Inflammatory macrophage treated with lipopolysaccharide for 1 hour (primary cell): ENCODE data around the gene MEIS2.

Source experiments
- DNase-seq, 2 donors: peaks; one replicate each; pipeline ENCODE4 v3.0.0-alpha.2; 2020 to 2022

The MEIS2 gene

GRCh38 chr15:36925049-36925448, 175.3 kb downstream of the MEIS2 start:
- DNase-seq = no peak

- DNase-seq = no peak
Observed at GRCh38 chr15:36924034-36924433, 176.3 kb downstream of the MEIS2 start.

DNA sequence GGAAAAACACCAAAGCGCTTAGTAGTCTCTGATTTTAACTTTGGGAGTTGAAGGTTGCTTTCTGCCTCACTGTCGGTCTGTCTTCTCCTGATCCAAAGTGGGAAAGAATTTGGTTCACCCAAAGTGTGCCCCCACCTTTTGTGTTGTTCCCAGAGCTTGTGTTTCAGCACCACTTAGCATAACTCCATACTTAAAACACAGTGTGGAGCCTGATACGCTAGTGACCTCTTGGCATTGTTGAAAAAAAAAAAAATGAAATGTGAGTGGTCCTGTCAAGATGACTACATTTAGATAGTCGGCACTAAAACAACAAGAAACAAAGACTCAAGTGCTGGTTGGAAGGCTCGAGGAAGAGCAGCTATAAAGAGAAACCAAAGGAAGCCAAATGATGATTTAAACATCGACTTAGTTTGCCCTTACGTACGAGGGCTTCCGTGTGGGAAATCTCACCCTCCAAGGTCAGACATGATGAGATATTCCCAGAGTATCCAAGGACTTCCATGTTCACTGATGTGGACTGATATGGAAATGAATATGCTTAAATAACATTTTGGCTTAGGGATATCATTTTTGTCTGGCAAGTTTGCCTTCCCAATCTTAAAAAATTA, 178.8 kb downstream of the MEIS2 start:
- no peak for DNase-seq

GRCh38 chr15:36917411-36918267, 182.7 kb downstream of the MEIS2 start:
- DNase-seq = no peak

DNA sequence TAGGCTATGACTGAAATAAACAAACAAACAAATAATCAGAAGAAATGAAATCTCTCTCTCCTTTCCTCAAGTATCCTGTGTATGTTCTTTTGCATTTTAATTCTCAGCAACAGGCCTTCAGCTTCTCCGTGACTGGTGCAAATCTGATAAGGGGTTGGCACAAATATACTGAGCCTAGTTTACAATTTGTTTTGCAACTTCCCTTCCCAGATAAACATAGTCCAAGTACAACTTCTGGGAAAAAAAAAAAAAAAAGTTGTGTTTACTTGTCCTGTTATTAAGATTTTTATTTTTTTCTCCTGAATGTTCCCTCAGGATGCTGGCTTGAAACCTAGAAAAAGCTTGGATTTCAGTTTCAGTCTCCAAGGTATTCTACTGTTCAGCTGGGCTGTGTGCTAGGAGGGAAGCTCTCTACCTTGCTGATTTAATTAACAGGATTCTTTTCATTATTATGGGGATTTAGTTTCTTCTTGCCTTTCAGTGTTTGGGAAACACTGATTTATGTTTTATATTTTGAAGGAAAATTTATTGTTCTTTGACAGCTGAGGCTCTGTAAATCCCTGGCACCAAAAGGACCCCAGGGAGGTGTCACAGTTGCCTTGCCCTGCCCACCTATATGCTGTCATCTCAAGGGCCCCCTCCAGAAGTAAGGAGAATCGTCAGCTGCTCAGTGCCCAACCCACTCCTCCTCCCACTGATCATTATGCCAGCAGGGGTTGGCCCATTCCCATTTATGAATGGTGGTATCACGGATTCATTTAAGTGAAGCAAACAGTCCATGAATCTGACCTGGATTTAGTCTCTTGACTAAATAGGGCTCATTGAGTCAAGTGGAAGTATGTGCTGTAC, 185.2 kb downstream of the MEIS2 start:
- no peak for DNase-seq

- no peak for DNase-seq
Observed at GRCh38 chr15:36914466-36914865, 185.9 kb downstream of the MEIS2 start.

GRCh38 chr15:36912311-36912712, 188.0 kb downstream of the MEIS2 start:
- no peak for DNase-seq

DNA sequence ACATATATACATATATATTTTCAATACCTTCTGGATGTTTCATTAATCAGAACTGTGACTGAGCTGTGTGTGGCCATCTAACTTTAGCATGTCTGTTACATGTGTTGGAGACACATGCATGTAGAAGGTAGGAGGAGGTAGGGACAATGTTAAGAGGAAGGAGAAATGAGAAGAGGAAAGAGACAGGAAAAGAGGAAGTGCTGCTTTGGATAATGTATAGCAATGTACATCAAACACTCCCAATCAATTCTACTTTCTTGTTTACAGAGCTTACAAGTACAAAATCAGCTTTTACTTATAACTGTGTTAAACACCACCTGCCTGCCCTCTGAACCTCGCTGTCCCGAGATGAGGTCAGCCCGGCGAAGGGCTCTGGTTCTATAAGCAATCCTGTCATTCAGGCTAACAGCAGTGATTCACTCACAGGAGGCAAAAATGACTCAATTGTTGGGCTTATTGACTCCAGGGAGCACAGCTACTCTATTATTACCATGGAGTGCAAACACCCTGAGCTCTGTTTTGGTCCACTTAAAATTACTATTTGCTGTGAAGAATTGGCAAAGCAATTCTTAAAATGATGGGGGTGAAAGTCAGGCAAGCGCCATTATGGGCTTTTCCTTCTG, 188.9 kb downstream of the MEIS2 start:
- no peak for DNase-seq

GRCh38 chr15:36908991-36909390, 191.4 kb downstream of the MEIS2 start:
- no peak for DNase-seq

DNA sequence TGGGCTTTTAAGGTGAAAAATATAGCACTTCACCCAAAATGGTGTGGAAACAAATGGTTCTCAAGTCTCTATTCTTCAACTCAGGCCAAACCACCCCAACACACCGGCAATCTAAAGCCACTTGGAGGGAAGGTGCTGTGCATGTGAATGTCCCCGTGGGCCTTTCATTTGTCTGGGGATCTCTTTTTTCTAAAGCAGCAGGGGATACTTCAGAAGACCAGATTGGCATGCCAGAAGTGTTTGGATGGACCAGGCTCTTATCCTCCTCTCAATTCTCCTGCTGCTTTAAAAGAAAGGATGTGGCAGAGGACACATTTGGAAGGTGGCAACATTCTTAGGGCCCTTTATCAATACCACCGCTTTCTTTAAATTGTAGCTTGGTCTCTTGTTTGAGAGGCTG, 193.1 kb downstream of the MEIS2 start:
- DNase-seq = no peak

DNA sequence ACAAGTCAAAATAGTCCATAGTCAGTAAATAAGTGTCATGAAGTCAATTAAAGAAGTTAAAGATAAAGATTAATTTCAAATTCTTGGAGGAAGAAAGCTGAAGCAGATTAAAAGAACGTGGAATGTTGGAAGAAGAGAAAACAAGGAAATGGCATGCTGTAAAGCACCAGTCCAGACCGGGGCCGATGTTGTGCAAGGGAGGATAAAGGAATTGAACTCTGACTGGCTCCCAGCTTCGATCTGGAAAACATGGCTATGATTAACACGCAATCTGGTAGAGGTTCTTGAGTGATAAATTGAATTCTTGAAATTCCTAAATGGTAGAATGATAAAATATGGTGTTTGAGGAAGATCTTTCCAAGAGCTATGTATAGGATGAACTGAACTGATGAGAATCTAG, 194.4 kb downstream of the MEIS2 start:
- no peak for DNase-seq

- no peak for DNase-seq
Observed at GRCh38 chr15:36904715-36905114, 195.6 kb downstream of the MEIS2 start.

- DNase-seq = no peak
Observed at GRCh38 chr15:36903922-36904556, 196.3 kb downstream of the MEIS2 start.

DNA sequence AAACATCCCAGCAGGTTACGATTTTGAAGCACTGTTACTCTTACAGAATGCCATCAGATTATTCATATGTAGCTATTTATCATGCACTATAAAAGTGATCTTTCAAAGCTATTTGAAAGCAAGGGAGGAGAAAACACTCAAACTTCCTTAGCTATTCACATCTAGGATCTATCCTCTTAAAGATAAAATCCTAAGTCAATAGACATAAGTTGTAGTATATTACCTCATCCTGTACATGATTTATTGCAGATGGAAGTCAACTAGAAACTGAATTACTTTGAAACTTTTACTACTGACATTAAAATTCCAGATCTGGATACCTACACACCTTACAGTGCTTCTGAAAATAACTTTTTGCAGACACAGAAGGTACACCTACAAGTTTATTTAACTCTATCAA, 197.2 kb downstream of the MEIS2 start:
- DNase-seq = no peak

DNA sequence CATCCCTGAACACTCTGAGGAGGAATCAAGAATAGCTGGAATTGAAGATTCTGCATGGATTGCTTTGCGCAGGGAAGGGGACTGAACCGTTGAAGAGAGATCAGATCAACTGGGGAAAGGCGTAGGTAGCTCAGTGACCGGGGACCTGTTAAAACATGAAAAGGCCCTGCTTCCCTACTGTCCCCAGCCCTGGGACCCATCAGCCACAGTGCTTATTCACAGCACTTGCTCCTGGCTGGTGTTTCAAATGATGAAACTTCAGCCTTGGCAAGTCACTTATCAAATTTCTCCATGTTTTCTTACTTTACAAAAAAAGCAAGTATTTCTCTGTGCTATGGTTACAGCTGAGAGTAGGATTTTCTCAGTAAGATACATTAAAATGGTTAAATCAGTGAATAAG, 199.3 kb downstream of the MEIS2 start:
- no peak for DNase-seq

- no peak for DNase-seq
Observed at GRCh38 chr15:36899696-36900095, 200.7 kb downstream of the MEIS2 start.

- DNase-seq = no peak
Observed at GRCh38 chr15:36898536-36899126, 201.7 kb downstream of the MEIS2 start.

GRCh38 chr15:36897834-36898233, 202.5 kb downstream of the MEIS2 start:
- DNase-seq = no peak

DNA sequence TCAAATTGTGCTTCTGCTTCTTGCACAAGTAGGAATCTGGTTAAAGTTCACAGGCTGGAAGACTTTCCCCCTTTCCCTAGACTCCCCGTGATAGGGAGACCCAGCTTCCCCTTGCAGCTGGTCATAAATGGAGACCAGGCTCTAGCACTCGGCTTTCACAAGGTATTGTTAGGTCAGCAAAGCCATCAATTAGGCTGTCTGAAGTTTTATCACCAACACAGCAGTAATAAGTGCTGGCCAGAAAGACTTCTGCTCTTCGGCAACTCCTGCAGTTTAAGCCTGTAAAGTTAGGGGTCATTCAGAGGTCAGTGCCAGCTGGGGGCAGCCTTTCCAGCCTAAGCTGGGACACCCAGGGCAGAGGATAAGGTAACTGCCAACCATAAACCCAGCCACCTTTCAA, 203.4 kb downstream of the MEIS2 start:
- no peak for DNase-seq

DNA sequence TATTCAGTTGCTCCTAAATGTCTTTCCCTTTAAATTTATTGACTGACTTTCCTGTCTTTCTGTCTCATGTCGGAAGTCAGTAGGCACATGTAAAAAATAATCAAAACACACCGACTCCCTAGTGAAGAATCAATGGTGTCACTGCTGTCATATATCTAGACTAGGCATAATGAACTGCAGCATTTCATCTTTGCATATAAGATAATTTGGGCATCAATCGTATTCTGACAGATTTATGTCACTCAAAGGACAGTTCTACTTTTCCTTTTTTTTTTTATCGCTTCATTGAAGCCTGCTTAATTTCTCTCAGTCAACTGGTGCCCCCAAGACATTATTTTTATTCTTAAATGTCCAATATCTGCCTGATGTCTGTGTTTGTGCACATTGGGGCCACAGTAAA, 206.3 kb downstream of the MEIS2 start:
- no peak for DNase-seq

DNA sequence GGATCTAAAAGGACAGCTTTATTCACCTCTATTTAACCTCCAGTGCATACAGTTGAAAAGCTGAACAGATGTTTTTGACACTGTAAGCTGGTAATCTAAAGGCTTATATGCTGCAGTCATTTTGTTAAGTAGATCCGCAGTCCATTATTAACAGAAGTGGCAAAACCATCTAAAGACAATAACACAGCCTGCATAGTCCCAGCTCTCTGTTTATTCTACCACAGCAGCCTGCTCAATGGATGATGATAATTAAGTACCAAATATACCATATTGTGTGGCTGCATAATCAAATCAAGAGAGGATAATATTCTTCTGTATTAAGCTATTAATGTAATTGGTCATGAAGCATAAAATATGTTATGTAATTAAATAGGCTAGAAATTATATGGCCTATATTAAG, 207.1 kb downstream of the MEIS2 start:
- no peak for DNase-seq
